Endothelial cell of umbilical vein (primary cell): ENCODE data around the gene SPPL2C. TPM values are rescaled to one million over a fixed set of nuclear protein-coding genes. Genes with fewer than 3 reads are reported as not detected.

ENCODE experiments used
- BruUV-seq: library from RNA; stranded (reverse); fragments of 400-500 nt; replicated peaks from 2 replicates; lab custom pipeline; 2021; lab: Mats Ljungman, UMichigan
- CTCF ChIA-PET: fragments of 300-600, 350-600 bp; sonication (Branson Sonifier 250); formaldehyde crosslinking; loops from one replicate; lab custom pipeline; 2021; ENCODE audit warnings: antibody characterized with exemption, inconsistent platforms; lab: Charles Lee
- POLR2A ChIA-PET: fragments of 300-600, 350-600 bp; sonication (Branson Sonifier 250); formaldehyde crosslinking; loops from one replicate; lab custom pipeline; 2021; ENCODE audit warnings: antibody characterized with exemption, inconsistent platforms; lab: Charles Lee
- DNase-seq: peaks from one replicate; pipeline ENCODE4 v3.0.0-alpha.2; 2011; ENCODE audit warnings: low read depth, low spot score
- FAIRE-seq: peaks from 2 replicates; lab custom pipeline; 2011; peaks lifted over from hg19 to GRCh38; lab: Jason Lieb, UNC
- H2AFZ ChIP-seq: 2 replicates; pipeline ENCODE4 v1.6.0; 2012; ENCODE audit warnings: low read depth, low read length, control low read depth, inconsistent platforms
- H3K27ac ChIP-seq: 2 replicates; pipeline ENCODE4 v1.5.1; 2011; ENCODE audit warnings: low read depth, mild to moderate bottlenecking, control low read depth, low read length, moderate library complexity; ENCODE audit not compliant: insufficient read depth
- H3K27me3 ChIP-seq, 2 experiments: 2 replicates each; pipeline versions ENCODE4 v1.6.0 to v1.6.1; 2011; ENCODE audit warnings: low read length in 2 of 2, mixed read lengths in 1 of 2; ENCODE audit not compliant: control insufficient read depth in 2 of 2, insufficient read depth in 2 of 2
- H3K36me3 ChIP-seq, 2 experiments: 2 replicates in 1 of 2; 3 replicates in 1 of 2; pipeline ENCODE4 v1.5.1; 2011; ENCODE audit warnings: low read length in 2 of 2, mild to moderate bottlenecking in 1 of 2, moderate library complexity in 1 of 2; ENCODE audit not compliant: control insufficient read depth in 2 of 2, insufficient read depth in 2 of 2; ENCODE audit errors: extremely low read depth in 1 of 2
- H3K4me1 ChIP-seq: 3 replicates; pipeline ENCODE4 v1.5.1; 2011; ENCODE audit warnings: mild to moderate bottlenecking, low read length; ENCODE audit not compliant: control insufficient read depth, insufficient read depth; ENCODE audit errors: extremely low read depth
- H3K4me2 ChIP-seq: 2 replicates; pipeline ENCODE4 v1.6.1; 2011; ENCODE audit warnings: low read length, control low read depth, mixed read lengths; ENCODE audit not compliant: insufficient read depth
- H3K4me3 ChIP-seq, 3 experiments: fragments of 200-600 bp in 1 of 3; sonication (generic), shearing (Covaris generic) in 1 of 3; replicated peaks in 1 of 3; 2 replicates each; pipeline ENCODE4 v1.5.1; 2011 to 2016; ENCODE audit warnings: control low read depth in 3 of 3, low read length in 3 of 3, mild to moderate bottlenecking in 2 of 3, inconsistent platforms in 1 of 3, low read depth in 1 of 3, moderate library complexity in 1 of 3; ENCODE audit not compliant: insufficient read depth in 1 of 3
- H3K79me2 ChIP-seq: 2 replicates; pipeline ENCODE4 v1.6.0; 2012; ENCODE audit warnings: low read length, inconsistent platforms; ENCODE audit not compliant: control insufficient read depth, insufficient read depth
- H3K9ac ChIP-seq: replicated peaks from 2 replicates; pipeline ENCODE3; 2011; ENCODE audit warnings: low read length, control low read depth; ENCODE audit not compliant: insufficient read depth; ENCODE audit errors: extremely low read depth
- H3K9me1 ChIP-seq: replicated peaks from 3 replicates; pipeline ENCODE4 v1.6.0; 2011; ENCODE audit warnings: mild to moderate bottlenecking, low read length; ENCODE audit not compliant: control insufficient read depth, insufficient read depth; ENCODE audit errors: extremely low read depth
- H3K9me3 ChIP-seq: replicated peaks from 2 replicates; pipeline ENCODE4 v1.5.1; 2012; ENCODE audit warnings: low read length, inconsistent platforms; ENCODE audit not compliant: control insufficient read depth, insufficient read depth
- H4K20me1 ChIP-seq: replicated peaks from 2 replicates; pipeline ENCODE3; 2011; ENCODE audit warnings: mild to moderate bottlenecking, low read length; ENCODE audit not compliant: control insufficient read depth, insufficient read depth; ENCODE audit errors: extremely low read depth
- CTCF ChIP-seq, 2 donors: IDR thresholded peaks; 1 replicate in 1 of 2; 2 replicates in 1 of 2; pipeline ENCODE4 v1.5.1; 2011; ENCODE audit warnings: low read length in 2 of 2, mild to moderate bottlenecking in 2 of 2, moderate library complexity in 2 of 2, control low read depth in 1 of 2, inconsistent platforms in 1 of 2, low read depth in 1 of 2; ENCODE audit not compliant: insufficient read depth in 1 of 2; ENCODE audit errors: extremely low read depth in 1 of 2
- EZH2 ChIP-seq: IDR thresholded peaks from 2 replicates; pipeline ENCODE4 v1.6.1; 2012; ENCODE audit warnings: borderline replicate concordance, low read depth, mild to moderate bottlenecking, moderate library complexity, low read length, inconsistent platforms; ENCODE audit not compliant: severe bottlenecking
- FOS ChIP-seq: IDR thresholded peaks from 2 replicates; pipeline ENCODE4 v1.6.1; 2011; ENCODE audit warnings: mild to moderate bottlenecking, low read length, moderate library complexity, borderline replicate concordance; ENCODE audit not compliant: insufficient read depth
- GATA2 ChIP-seq: IDR thresholded peaks from 2 replicates; pipeline ENCODE4 v1.7.0; 2011; ENCODE audit warnings: low read depth, mild to moderate bottlenecking, moderate library complexity, mixed read lengths, low read length; ENCODE audit not compliant: insufficient read length, insufficient read depth
- JUN ChIP-seq: IDR thresholded peaks from 2 replicates; pipeline ENCODE4 v1.6.1; 2011; ENCODE audit warnings: borderline replicate concordance, low read depth; ENCODE audit not compliant: insufficient read length, insufficient read depth
- MAX ChIP-seq: IDR thresholded peaks from 2 replicates; pipeline ENCODE4 v1.6.1; 2011; ENCODE audit not compliant: insufficient read depth, insufficient read length
- MYC ChIP-seq: IDR thresholded peaks from one replicate; pipeline ENCODE4 v1.6.1; 2011; ENCODE audit warnings: mild to moderate bottlenecking, low read depth, low read length
- POLR2A ChIP-seq: IDR thresholded peaks from 2 replicates; pipeline ENCODE4 v1.6.1; 2012; ENCODE audit warnings: low read depth, mild to moderate bottlenecking, control low read depth, low read length
- POLR2AphosphoS5 ChIP-seq: IDR thresholded peaks from 2 replicates; pipeline ENCODE4 v1.6.1; 2012; ENCODE audit warnings: low read depth, mild to moderate bottlenecking, control low read depth, low read length, moderate library complexity; ENCODE audit not compliant: insufficient read depth
- dilution Hi-C: fragments of 300-500 bp; cut with MboI; formaldehyde crosslinking; loops from one replicate; pipeline ENCODE4 v1.15.0; 2019; ENCODE audit warnings: low sequenced_read_pairs; ENCODE audit not compliant: extremely low pct_ligation_motif_present
- intact Hi-C: fragments of 100-400 bp; cut with micrococcal nuclease; formaldehyde crosslinking; loops from one replicate; pipeline ENCODE4 v1.10.0; 2022
- polyA plus RNA-seq, 4 experiments: library from polyadenylated mRNA; depleted of rRNA in 3 of 4; stranded (reverse) in 3 of 4; unstranded in 1 of 4; fragments of >200 nt; gene quantifications; 2 replicates each; pipeline versions ENCODE4 v1.2.1 to v1.2.3, GENCODE V29; 2011 to 2012; ENCODE audit warnings: missing spikeins in 1 of 4
- total RNA-seq: library from RNA; stranded (reverse); gene quantifications from 2 replicates; pipeline ENCODE4 v1.2.3, GENCODE V29; 2021

Gene SPPL2C
- total and polyA plus RNA-seq, 2 donors (not counting 3 experiments of a cell fraction or from before 2014, with no cell fraction given), result not detected

GRCh38 chr17:45828582-45829133, 16.0 kb upstream of the SPPL2C start:
- intact Hi-C loops (no loop called here), dilution Hi-C loops (no loop called here)
- Histone ChIP-seq H3K9me3 (no peaks in the 10 kb centered on the region), H3K27me3 (no peaks in the 10 kb centered on the region), H3K9ac (no peak overlapping the region), H3K27ac (no peak overlapping the region), H3K4me3 (no peak overlapping the region), H3K4me2 (no peak overlapping the region), H3K4me1 (no peaks in the 10 kb centered on the region), H2AFZ (no peak overlapping the region), H3K79me2 (no peaks in the 10 kb centered on the region), H3K36me3 (no peaks in the 10 kb centered on the region), H4K20me1 (no peaks in the 10 kb centered on the region), H3K9me1 (no peaks in the 10 kb centered on the region)
- POLR2A ChIA-PET, result no interaction called here
- TF ChIP-seq EZH2 (no peak), POLR2AphosphoS5 (no peak), POLR2A (no peak), FOS (no peak), MYC (no peak), GATA2 (no peak), CTCF (IDR thresholded peaks at IDR 0.05; ENCODE audit: extremely low read depth in 1 of 2, insufficient read depth in 1 of 2, low read depth in 1 of 2, low read length in 2 of 2) (no peak), JUN (no peak), MAX (no peak)
- BruUV-seq, result no TSS peak
- CTCF ChIA-PET, result interaction anchor here (1.4 kb wide), 1 partner anchor 189 kb away, joined by 6 read pairs; no protein-coding TSS in a partner anchor
- FAIRE-seq, result no peak
- no peak for DNase-seq
